Lower leg skin (tissue), 3 donors: ENCODE results near the gene PRR4.

Experiments
- POLR2A ChIP-seq, 2 donors: fragments of 450-650 bp; IDR thresholded peaks; one replicate each; pipeline ENCODE4 v1.6.1; 2016 to 2017; ENCODE audit warnings: antibody characterized with exemption in 2 of 2, mild to moderate bottlenecking in 1 of 2, moderate library complexity in 1 of 2
- TF ChIP-seq, protein P1 (sequence below), 3 donors: fragments of 450-650 bp; IDR thresholded peaks; one replicate each; pipeline ENCODE4 v1.5.1; 2016; ENCODE audit warnings: antibody characterized with exemption in 3 of 3, mild to moderate bottlenecking in 3 of 3, moderate library complexity in 2 of 3

DNA sequence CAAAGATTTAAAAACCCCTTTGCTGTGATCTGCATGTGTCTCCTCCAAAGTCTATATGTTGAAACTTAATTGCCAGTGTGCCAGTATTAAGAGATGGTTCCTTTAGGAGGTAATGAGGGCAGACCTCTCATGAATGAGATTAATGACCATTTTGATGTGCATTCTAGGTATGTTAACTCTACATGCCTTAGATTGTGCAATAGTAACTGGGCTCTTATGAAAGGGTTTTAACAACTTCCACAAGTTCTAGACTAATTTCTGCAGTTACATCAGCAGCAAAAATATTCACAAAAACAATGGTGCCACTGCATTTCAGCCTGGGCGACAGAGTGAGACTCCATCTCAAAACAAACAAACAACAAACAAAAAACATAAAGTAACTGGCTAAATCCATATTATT, 19.3 kb downstream of the PRR4 start:
- TF ChIP-seq, protein P1, sequence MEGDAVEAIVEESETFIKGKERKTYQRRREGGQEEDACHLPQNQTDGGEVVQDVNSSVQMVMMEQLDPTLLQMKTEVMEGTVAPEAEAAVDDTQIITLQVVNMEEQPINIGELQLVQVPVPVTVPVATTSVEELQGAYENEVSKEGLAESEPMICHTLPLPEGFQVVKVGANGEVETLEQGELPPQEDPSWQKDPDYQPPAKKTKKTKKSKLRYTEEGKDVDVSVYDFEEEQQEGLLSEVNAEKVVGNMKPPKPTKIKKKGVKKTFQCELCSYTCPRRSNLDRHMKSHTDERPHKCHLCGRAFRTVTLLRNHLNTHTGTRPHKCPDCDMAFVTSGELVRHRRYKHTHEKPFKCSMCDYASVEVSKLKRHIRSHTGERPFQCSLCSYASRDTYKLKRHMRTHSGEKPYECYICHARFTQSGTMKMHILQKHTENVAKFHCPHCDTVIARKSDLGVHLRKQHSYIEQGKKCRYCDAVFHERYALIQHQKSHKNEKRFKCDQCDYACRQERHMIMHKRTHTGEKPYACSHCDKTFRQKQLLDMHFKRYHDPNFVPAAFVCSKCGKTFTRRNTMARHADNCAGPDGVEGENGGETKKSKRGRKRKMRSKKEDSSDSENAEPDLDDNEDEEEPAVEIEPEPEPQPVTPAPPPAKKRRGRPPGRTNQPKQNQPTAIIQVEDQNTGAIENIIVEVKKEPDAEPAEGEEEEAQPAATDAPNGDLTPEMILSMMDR (IDR thresholded peaks at IDR 0.05) = no peak
- TF ChIP-seq POLR2A (IDR thresholded peaks at IDR 0.05) = no peak
